ENCODE results near the gene CYLD.

DNA sequence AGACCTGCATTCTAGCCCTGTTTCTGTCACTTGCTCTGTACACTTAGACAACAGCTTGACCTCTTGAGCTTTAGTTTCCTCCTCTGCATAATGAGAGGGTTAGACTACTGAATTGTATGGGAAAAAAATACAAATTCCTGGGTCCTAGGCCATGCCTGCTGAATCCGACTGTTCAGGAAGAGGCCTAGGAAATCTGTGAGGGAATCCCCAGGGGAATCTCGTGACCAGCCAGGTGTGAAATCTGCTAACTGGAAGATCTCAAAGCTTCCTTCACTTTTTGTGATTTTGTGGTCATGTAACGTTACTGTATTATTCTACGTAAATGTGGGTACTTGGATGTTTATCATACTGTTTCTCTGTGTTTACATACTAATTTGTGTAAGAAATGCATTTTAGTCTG, 58.2 kb downstream of the CYLD start:
- TF ChIP-seq POLR2A (IDR thresholded peaks at IDR 0.05): no peak
- TF ChIP-seq, protein P1, sequence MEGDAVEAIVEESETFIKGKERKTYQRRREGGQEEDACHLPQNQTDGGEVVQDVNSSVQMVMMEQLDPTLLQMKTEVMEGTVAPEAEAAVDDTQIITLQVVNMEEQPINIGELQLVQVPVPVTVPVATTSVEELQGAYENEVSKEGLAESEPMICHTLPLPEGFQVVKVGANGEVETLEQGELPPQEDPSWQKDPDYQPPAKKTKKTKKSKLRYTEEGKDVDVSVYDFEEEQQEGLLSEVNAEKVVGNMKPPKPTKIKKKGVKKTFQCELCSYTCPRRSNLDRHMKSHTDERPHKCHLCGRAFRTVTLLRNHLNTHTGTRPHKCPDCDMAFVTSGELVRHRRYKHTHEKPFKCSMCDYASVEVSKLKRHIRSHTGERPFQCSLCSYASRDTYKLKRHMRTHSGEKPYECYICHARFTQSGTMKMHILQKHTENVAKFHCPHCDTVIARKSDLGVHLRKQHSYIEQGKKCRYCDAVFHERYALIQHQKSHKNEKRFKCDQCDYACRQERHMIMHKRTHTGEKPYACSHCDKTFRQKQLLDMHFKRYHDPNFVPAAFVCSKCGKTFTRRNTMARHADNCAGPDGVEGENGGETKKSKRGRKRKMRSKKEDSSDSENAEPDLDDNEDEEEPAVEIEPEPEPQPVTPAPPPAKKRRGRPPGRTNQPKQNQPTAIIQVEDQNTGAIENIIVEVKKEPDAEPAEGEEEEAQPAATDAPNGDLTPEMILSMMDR (IDR thresholded peaks at IDR 0.05): no peak
